ENCODE measurements around the gene MARK2.

DNA sequence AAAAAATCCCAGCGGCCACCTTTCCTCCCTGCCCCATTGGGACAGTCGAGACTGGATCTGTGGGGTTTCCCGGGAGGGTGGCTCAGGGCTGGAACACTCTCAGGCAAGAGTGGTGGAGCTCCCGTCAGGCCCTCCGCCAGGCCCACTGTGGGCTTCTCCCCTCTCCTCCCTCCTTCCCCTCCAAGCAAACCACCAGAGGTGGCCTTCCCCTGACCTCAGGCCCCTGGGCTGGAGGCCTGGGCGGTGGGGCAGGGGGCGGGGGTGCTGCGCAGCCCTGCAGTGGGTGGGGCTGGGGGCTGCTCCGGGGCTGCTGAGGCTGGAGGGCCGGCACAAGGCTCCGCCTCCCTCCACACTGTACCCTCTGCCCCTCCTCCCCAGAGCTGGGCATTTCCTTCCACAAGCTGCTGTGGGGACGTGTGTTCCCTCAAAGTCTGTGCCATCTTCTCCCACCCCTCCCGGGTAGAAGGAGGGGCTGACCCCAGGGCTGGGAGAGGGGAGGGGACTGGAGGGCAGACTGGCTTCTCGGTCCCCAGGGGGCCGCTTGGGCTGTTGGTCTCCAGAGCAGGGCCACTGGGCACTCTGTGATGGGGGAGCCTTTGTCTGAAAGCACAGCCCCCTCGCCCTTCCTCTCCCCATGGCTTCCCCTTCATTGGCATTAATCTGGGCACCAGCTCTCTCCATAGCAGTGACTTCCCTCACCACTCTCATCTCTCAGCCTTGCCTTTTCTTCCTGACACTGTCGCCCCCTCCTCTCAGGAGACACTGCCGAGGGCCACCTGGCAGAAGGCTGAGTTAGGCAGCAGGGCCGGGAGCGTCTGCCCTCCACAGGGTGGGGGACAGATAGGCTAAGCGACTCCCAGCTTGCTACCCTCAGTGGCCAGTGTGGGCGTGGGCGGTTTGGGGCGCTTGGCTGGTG lies 70.9 kb downstream of the MARK2 start:
- TF ChIP-seq, protein P1, sequence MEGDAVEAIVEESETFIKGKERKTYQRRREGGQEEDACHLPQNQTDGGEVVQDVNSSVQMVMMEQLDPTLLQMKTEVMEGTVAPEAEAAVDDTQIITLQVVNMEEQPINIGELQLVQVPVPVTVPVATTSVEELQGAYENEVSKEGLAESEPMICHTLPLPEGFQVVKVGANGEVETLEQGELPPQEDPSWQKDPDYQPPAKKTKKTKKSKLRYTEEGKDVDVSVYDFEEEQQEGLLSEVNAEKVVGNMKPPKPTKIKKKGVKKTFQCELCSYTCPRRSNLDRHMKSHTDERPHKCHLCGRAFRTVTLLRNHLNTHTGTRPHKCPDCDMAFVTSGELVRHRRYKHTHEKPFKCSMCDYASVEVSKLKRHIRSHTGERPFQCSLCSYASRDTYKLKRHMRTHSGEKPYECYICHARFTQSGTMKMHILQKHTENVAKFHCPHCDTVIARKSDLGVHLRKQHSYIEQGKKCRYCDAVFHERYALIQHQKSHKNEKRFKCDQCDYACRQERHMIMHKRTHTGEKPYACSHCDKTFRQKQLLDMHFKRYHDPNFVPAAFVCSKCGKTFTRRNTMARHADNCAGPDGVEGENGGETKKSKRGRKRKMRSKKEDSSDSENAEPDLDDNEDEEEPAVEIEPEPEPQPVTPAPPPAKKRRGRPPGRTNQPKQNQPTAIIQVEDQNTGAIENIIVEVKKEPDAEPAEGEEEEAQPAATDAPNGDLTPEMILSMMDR (IDR thresholded peaks at IDR 0.05): no peak
- TF ChIP-seq EZH2 (IDR thresholded peaks at IDR 0.05): no peak
